ENCODE results near the gene BABAM1. TPM values are rescaled to one million over a fixed set of nuclear protein-coding genes. Genes with fewer than 3 reads are reported as not detected.

The BABAM1 gene
- total RNA-seq, result 67.4 and 125 TPM in 2 replicates

DNA sequence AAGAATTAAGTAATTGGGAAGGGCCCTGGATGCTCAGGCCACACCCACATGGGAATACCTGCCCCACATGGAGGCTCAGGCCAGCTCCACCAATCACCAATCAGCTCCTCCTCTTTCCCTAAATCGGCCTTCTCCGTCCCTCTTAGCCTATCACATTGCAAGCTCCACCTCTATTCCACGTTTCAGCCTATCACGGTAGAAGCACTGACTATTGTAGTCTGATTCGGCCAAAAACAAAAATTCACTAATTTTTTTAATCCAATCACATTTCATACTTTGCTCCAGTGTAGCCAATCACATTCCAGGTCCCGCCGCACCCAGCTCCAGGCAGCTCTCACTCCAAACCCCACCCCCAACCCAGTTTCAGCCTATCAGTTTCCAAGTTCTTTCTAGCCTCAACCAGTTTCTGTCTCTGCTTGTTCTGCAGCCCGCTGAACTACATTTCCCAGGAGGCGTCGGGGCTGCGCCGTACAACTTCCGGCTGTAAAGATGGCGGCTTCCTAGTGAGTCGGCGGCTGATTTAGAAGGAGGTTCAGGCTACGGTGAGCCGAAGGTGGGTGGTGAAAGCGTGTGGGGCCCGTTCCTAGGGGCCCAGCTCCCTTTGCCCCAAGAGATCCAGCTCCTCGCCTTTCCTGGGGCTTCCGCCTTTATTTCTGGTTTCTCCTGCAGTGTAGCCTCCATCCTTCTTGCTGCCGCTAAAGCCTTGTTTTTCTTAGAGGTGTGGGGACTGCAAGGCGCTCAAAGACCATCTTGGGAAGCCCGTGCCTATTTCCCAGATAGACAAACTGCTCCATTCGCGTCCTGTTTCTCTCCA, at the start of gene BABAM1:
Gene BABAM1, plus strand, starts transcription at position 469 of the 814 bp plus-strand sequence. CDS start 1,364 bp downstream, outside the sequence.

DNA sequence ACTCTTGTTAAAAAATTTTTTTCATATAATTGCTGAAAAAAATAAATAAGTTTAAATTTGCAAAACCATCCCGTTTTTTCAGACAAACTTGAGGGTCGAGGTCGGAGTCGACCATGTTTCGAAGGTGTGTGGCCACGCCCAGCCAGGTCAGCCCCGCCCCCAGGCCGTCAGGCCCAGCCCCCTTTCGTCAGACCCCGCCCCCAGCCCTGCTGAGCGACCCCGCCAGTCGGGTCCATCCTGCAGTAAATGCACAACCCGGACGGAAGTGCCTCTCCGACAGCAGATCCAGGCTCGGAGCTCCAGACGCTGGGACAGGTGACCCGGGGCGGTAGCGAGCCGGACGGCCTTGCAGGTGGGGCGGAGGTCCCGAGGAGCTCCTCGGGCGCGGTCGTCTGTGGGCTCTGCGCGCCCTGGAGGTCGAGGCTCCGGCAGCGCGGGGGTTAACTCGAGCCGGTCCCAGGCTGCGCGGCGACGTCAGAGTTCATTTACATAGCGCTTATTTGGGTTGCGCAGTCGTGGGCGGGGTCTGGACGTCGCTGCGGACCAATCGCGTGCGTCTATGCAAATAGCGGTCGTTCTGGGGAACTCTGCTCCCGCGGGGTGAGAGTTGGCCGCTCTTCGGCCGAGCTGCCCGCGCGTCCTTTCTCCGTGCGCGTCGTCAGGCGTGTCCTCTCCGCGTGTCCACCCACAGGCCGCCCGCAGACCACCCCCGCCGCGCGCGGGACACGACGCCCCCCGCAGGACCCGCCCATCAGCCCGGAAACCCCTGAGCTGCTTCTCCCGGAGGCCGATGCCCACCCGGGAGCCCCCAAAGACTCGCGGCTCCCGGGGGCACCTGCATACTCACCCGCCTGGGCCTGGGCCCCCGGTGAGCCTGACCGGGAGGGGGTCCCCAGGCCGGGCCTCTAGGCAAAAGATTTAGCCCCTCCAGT, 41.0 kb upstream of the BABAM1 start, which contains the start of gene OCEL1:
Gene OCEL1, plus strand, starts transcription at position 225 of the 932 bp plus-strand sequence. Its CDS starts 22 bp downstream, at position 247.

DNA sequence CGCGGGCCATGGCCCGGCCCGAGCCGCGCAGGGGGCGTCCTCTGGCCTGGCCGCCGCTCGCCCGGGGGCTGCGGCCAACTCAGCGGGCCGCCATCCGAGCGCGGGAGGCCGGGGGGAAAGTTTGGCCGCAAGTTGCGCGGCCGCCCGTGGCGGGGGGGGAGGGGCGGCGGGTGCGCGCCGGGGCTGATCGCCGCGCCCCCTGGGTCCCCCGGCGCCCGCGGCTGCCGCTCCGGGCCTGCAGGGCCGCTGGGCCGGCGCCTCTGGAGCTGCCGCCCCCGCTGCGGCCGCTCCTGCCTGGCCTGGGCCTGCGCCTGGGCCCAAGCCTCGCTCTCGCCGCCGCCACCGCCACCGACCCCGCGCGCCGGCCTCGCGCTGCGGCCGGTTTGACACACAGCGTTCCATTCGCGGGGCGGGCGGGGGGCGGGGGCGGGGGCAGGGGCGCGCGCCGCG, 21.7 kb upstream of the BABAM1 start, which contains the start of gene NR2F6:
Gene NR2F6, minus strand, starts transcription at position 385 of the 450 bp plus-strand sequence. CDS start 699 bp downstream, outside the sequence.

DNA sequence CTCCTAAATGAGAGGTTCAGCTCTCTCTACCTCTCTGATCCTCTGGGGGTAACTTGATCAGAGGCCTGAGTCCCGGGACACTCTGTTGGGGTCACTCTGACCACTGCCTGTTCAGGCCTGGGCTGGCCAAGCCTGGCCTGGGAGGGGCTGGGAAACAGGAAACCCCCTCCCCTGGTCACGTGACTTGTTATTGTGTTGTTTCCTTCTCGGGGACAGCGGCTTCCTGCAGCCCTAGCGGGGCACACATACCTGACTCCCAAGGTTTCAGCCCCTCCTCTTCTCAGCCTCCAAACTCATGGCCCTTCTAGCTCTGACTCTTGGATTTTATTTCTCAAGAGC, 2.6 kb upstream of the BABAM1 start, which contains the start of gene USHBP1:
Gene USHBP1, minus strand, starts transcription at position 105 of the 339 bp plus-strand sequence. CDS start 446 bp downstream, outside the sequence.

DNA sequence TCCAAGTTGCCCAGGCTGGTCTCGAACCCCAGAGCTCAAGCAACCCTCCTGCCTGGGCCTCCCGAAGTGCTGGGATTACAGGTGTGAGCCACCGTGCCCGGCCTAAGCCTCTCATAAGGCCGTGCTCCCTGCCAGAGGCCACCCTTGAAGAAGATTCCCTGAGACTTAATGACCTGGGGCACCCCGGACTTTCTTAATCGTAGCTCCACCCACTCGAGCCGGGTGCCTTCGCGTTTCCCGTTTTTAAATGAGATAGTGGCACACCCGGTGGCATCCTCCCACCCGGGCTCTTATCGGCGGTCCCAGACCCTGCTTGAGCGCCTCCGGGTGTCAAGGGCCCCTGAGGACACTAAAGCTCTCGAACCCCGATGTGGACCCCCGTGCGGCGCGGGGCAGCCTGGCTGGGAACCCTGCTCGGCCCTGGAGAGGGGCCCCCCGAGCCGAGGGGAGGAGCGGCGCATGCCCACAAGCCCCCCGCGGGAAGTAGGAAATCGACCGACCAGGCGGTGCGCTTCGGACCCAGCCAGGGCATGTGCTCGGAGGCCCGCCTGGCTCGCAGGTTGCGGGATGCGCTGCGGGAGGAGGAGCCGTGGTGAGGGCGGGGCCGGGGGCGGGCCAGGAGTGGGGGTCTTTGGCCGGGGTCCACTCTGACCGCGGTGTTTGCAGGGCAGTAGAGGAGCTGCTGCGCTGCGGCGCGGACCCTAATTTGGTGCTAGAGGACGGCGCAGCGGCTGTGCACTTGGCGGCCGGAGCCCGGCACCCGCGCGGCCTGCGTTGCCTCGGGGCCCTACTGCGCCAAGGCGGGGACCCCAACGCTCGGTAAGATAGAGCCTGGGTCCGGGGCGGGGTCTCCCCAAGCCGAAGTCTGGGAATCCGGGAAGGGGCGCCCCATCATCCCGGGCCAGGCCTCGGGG, 14.4 kb downstream of the BABAM1 start, which contains the start of gene ANKLE1:
Gene ANKLE1, plus strand, starts transcription at position 511 of the 914 bp plus-strand sequence. Its CDS starts 20 bp downstream, at position 531.

DNA sequence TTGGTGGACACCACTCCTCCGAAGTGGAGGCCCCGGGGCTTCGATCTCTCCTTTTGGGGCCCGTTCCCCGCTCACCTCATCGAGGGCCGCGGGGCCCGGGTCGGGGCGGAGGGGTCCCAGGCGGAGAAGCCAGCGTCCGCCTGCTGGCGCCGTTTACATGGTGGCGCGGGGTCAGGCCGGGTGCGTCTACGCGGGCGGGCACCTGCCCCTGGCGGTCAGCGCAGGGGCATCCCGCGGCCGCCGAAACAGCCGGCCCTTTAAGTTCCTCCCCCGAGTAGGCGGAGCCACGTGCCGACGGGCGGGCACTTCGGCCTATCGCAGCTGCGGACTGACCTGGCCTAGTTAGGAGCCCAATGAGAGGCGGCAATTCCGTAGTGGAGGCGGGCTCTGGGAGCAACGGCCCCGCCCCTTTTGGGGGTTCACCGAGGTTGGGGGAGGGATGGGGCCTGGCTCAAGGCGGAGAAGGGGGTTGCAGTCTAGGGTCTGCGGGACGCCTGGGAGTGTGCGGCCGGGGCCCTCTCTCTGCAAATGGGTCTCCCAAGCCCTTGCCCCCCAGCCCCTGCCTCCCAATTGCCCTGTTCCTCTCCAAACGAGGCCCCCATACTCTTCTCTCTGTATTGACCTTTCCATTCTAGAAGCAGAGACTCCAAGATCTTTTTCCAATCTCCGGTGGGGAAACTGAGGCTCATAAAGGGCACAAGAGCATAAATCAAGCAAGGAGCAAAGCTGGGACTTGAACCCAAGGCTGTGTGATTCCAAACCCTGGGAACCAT, 36.1 kb downstream of the BABAM1 start, which contains the start of gene ABHD8:
Gene ABHD8, minus strand, starts transcription at position 259 of the 773 bp plus-strand sequence. CDS start 1,809 bp downstream, outside the sequence.

DNA sequence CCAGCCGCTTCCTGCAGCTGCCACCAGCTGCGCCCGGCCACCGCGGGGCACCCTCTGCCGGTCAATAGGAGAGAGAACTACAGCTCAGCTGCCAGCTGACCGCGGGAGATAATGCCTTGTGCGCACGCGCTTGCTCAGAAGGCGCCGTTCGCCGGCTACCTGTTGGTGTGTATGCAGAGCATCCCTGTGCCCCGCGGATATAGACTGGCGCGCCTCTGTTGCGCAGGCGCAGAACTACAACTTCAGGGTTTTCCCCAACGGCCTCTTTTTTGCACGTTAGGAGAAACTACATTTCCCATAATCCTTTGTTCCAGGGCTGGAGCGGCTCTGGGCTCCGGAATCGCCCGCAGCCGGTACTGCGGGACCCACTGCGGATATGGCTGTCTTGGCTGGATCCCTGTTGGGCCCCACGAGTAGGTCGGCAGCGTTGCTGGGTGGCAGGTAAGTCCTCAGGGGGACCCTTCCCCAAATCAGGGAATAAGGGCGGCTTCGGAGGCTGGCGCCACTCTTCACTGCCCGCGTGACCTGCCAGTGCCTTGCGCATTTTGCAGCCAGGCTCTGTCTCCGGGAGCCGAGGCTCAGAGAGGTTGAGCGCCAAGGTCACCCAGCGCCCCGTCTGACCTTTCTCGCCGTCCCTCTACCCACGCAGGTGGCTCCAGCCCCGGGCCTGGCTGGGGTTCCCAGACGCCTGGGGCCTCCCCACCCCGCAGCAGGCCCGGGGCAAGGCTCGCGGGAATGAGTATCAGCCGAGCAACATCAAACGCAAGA, 38.5 kb downstream of the BABAM1 start, which contains the start of gene MRPL34:
Gene MRPL34, plus strand, starts transcription at position 356 of the 768 bp plus-strand sequence. Its CDS starts 21 bp downstream, at position 377.

DNA sequence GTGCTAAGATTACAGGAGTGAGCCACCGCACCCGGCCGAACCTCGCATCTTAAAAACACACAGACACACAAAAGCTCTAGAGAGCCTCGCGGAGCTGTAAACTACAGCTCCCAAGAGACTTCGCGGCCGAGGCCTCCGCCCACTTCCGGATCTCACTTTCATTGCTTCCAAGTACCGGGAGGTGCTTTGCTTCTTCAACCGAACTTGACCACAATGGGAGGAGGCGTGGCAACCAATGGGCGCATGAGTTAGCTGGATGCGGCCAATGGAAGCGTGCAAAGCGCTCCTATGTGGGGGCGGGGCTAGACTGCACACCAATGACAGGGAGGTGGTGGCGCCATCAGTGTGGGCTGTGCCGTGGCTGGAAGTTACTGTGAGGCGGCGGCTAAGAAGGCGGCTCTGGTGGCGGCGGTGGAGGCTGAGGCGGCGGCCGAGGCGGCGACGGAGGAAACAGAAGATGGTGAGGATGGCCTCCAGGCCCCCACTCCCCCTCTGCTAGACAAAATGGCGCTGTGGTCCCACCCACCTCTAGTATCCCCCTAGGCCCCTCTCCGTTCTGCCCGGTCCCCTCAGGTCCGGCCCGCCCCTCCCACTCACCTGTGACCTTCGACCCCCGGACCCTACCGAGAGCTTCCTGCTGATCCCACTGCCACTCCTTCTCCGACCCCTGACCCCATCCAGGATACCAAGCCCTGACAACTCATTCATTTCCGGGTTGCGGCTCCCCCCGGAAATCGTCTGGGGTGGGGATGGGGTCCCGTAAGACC, 42.1 kb downstream of the BABAM1 start, which contains the start of gene DDA1:
Gene DDA1, plus strand, starts transcription at position 366 of the 767 bp plus-strand sequence. Its CDS starts 92 bp downstream, at position 458.

Other genes with a start within 250 kb of the BABAM1 start
- 0.19 and 0.56 TPM in 2 replicates for gene CPAMD8, start 240.6 kb upstream of the BABAM1 start, total RNA-seq
- 0.56 and 9.4 TPM in 2 replicates for gene HAUS8, start 192.0 kb upstream of the BABAM1 start, total RNA-seq
- gene MYO9B, start 191.7 kb upstream of the BABAM1 start, total RNA-seq, result 65.9 and 70.8 TPM in 2 replicates
- 18.0 and 31.1 TPM in 2 replicates for gene USE1, start 52.1 kb upstream of the BABAM1 start, total RNA-seq
- gene OCEL1, start 41.2 kb upstream of the BABAM1 start, total RNA-seq, result 0.77 and 2.3 TPM in 2 replicates
- 35.5 and 45.2 TPM in 2 replicates for gene NR2F6, start 21.5 kb upstream of the BABAM1 start, total RNA-seq
- under 0.01 and 0.28 TPM in 2 replicates for gene USHBP1, start 2.7 kb upstream of the BABAM1 start, total RNA-seq
- gene ANKLE1, start 14.5 kb downstream of the BABAM1 start, total RNA-seq, result 1.9 TPM in 1 of 2 replicates, not detected in the other
- 8.2 and 10.4 TPM in 2 replicates for gene ABHD8, start 36.0 kb downstream of the BABAM1 start, total RNA-seq
- 36.6 and 50.8 TPM in 2 replicates for gene MRPL34, start 38.4 kb downstream of the BABAM1 start, total RNA-seq
- 18.3 and 33.2 TPM in 2 replicates for gene DDA1, start 42.1 kb downstream of the BABAM1 start, total RNA-seq
- gene ANO8, start 67.4 kb downstream of the BABAM1 start, total RNA-seq, result 3.1 and 4.5 TPM in 2 replicates
- 12.4 and 12.8 TPM in 2 replicates for gene GTPBP3, start 70.1 kb downstream of the BABAM1 start, total RNA-seq
- 0.19 and 0.28 TPM in 2 replicates for gene PLVAP, start 109.9 kb downstream of the BABAM1 start, total RNA-seq
- gene CCDC194, start 126.8 kb downstream of the BABAM1 start, total RNA-seq, result not detected in 2 replicates
- 30.7 and 56.7 TPM in 2 replicates for gene BST2, start 138.2 kb downstream of the BABAM1 start, total RNA-seq
- 27.0 and 29.6 TPM in 2 replicates for gene MVB12A, start 152.6 kb downstream of the BABAM1 start, total RNA-seq
- under 0.01 TPM in 1 of 2 replicates, not detected in the other for gene TMEM221, start 181.2 kb downstream of the BABAM1 start, total RNA-seq
- not detected in 2 replicates for gene NXNL1, start 193.5 kb downstream of the BABAM1 start, total RNA-seq
- gene SLC27A1, start 203.1 kb downstream of the BABAM1 start, total RNA-seq, result 9.2 and 35.0 TPM in 2 replicates
- 37.8 and 38.9 TPM in 2 replicates for gene PGLS, start 244.2 kb downstream of the BABAM1 start, total RNA-seq

All from regular cardiac myocyte (primary cell).